ENCODE data around the gene C2orf72. TPM values are rescaled to one million over a fixed set of nuclear protein-coding genes. Genes with fewer than 3 reads are reported as not detected.

The C2orf72 gene
- total and polyA plus RNA-seq, 2 of the 13 experiments (the other 11 are each of a cell fraction or from before 2014, with no cell fraction given): 147 to 203 TPM

DNA sequence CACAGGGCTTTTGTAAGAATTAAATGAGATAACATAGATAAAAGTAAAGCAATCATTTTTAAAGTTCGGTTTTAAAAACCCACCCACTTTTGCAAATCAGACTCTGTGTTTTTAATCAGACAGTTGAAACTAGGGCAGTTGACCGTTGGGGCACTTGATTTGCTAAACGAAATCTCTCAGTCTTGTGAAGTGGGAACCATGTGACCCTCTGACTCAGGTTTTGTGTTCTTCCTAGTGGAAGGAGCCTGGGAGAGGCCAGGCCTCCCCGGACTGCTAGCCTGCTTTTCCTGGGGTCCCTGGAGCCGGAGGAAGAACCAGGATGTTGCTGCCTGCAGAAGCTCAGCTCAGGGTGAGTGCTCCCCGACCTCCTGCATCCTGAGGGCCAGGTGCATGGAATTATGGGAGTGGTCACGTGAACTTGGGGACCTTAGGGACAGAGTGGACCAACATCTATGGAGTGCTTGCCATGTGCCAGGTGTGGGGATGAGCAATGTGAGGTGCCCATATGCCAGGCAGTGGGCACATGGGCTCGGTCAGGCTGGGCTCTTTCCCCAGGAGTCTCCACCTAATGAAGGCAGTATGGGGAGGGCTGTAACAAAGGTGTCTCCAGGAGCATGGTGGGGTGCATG, 3.9 kb downstream of the C2orf72 start (continued):
- TF ChIP-seq RXRB (CRISPR knock-in tag; IDR thresholded peaks at IDR 0.05; ENCODE audit: borderline replicate concordance): no peak
- 0 out of 2 replicates have a peak, but pooled peaks have one; percentile 38 for TF ChIP-seq ZNF143 (CRISPR knock-in tag; IDR thresholded peaks at IDR 0.05)
- TF ChIP-seq, protein P1, sequence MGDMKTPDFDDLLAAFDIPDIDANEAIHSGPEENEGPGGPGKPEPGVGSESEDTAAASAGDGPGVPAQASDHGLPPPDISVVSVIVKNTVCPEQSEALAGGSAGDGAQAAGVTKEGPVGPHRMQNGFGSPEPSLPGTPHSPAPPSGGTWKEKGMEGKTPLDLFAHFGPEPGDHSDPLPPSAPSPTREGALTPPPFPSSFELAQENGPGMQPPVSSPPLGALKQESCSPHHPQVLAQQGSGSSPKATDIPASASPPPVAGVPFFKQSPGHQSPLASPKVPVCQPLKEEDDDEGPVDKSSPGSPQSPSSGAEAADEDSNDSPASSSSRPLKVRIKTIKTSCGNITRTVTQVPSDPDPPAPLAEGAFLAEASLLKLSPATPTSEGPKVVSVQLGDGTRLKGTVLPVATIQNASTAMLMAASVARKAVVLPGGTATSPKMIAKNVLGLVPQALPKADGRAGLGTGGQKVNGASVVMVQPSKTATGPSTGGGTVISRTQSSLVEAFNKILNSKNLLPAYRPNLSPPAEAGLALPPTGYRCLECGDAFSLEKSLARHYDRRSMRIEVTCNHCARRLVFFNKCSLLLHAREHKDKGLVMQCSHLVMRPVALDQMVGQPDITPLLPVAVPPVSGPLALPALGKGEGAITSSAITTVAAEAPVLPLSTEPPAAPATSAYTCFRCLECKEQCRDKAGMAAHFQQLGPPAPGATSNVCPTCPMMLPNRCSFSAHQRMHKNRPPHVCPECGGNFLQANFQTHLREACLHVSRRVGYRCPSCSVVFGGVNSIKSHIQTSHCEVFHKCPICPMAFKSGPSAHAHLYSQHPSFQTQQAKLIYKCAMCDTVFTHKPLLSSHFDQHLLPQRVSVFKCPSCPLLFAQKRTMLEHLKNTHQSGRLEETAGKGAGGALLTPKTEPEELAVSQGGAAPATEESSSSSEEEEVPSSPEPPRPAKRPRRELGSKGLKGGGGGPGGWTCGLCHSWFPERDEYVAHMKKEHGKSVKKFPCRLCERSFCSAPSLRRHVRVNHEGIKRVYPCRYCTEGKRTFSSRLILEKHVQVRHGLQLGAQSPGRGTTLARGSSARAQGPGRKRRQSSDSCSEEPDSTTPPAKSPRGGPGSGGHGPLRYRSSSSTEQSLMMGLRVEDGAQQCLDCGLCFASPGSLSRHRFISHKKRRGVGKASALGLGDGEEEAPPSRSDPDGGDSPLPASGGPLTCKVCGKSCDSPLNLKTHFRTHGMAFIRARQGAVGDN (CRISPR knock-in tag; IDR thresholded peaks at IDR 0.05): peak; percentile 66
- no peak for TF ChIP-seq ZFP62 (CRISPR knock-in tag; IDR thresholded peaks at IDR 0.05)
- no peak for TF ChIP-seq ZNF605 (CRISPR knock-in tag; IDR thresholded peaks at IDR 0.05)
- TF ChIP-seq, protein P2, sequence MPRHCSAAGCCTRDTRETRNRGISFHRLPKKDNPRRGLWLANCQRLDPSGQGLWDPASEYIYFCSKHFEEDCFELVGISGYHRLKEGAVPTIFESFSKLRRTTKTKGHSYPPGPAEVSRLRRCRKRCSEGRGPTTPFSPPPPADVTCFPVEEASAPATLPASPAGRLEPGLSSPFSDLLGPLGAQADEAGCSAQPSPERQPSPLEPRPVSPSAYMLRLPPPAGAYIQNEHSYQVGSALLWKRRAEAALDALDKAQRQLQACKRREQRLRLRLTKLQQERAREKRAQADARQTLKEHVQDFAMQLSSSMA (CRISPR knock-in tag; IDR thresholded peaks at IDR 0.05): 0 out of 2 replicates have a peak, but pooled peaks have one; percentile 30
- TF ChIP-seq XRCC5 (optimal IDR thresholded peaks at IDR 0.05; ENCODE audit: low read length): peak; percentile 55
- no peak for TF ChIP-seq MAFF (IDR thresholded peaks at IDR 0.05; ENCODE audit: low read depth, low read length)
- no peak for TF ChIP-seq ETV5 (CRISPR knock-in tag; IDR thresholded peaks at IDR 0.05; ENCODE audit: borderline replicate concordance)
- TF ChIP-seq, protein P3, sequence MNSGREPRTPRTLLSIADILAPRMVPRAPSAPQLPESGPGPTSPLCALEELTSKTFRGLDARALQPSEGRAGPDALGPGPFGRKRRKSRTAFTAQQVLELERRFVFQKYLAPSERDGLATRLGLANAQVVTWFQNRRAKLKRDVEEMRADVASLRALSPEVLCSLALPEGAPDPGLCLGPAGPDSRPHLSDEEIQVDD (CRISPR knock-in tag; IDR thresholded peaks at IDR 0.05; ENCODE audit: borderline replicate concordance): 0 out of 2 replicates have a peak, but pooled peaks have one; percentile 34
- peak; percentile 75 for TF ChIP-seq AGO2 (optimal IDR thresholded peaks at IDR 0.05; ENCODE audit: low read depth, low read length)
- TF ChIP-seq POLR2G (IDR thresholded peaks at IDR 0.05; ENCODE audit: low read depth, low read length): peak; percentile 57
- no peak for TF ChIP-seq HIVEP1 (CRISPR knock-in tag; IDR thresholded peaks at IDR 0.05)
- TF ChIP-seq, protein P4, sequence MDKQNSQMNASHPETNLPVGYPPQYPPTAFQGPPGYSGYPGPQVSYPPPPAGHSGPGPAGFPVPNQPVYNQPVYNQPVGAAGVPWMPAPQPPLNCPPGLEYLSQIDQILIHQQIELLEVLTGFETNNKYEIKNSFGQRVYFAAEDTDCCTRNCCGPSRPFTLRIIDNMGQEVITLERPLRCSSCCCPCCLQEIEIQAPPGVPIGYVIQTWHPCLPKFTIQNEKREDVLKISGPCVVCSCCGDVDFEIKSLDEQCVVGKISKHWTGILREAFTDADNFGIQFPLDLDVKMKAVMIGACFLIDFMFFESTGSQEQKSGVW (CRISPR knock-in tag; IDR thresholded peaks at IDR 0.05; ENCODE audit: borderline replicate concordance): no peak
- TF ChIP-seq MEIS2 (CRISPR knock-in tag; IDR thresholded peaks at IDR 0.05): no peak
- TF ChIP-seq HNRNPL (IDR thresholded peaks at IDR 0.05; ENCODE audit: low read depth, low read length): peak; percentile 48; the same call in 1 of the 2 replicates
- TF ChIP-seq ATM (IDR thresholded peaks at IDR 0.05; ENCODE audit: borderline replicate concordance): no peak
- no peak for TF ChIP-seq ZNF260 (CRISPR knock-in tag; IDR thresholded peaks at IDR 0.05; ENCODE audit: borderline replicate concordance, low read depth)
- TF ChIP-seq SCMH1 (CRISPR knock-in tag; IDR thresholded peaks at IDR 0.05; ENCODE audit: borderline replicate concordance): no peak

Measured in HepG2 (cell line).